B cell (primary cell): ENCODE results near the gene SGIP1. TPM values are rescaled to one million over a fixed set of nuclear protein-coding genes. Genes with fewer than 3 reads are reported as not detected.

Experiments
- ATAC-seq: fragments of 200-7000 bp; cut with Tn5 transposase; one replicate; pipeline ENCODE4 v1.10.0; 2021; ENCODE audit warnings: low read depth, mild to moderate bottlenecking, moderate number of reproducible peaks, moderate library complexity
- CTCF ChIA-PET: fragments of 350-600 bp; sonication (Branson Sonifier 250); formaldehyde crosslinking; loops from one replicate; lab custom pipeline; 2021; ENCODE audit warnings: antibody characterized with exemption, inconsistent platforms; lab: Charles Lee
- POLR2A ChIA-PET: fragments of 350-600 bp; sonication (Branson Sonifier 250); formaldehyde crosslinking; loops from one replicate; lab custom pipeline; 2021; ENCODE audit warnings: antibody characterized with exemption; lab: Charles Lee
- DNase-seq: peaks from one replicate; pipeline ENCODE4 v3.0.0; 2013
- H2AFZ ChIP-seq: 2 replicates; pipeline ENCODE4 v1.6.1; 2012; ENCODE audit warnings: mild to moderate bottlenecking, low read depth, low read length; ENCODE audit not compliant: insufficient read depth, poor library complexity, severe bottlenecking
- H3K27ac ChIP-seq, 2 donors: 1 replicate in 1 of 2; 2 replicates in 1 of 2; pipeline ENCODE4 v1.5.1; 2012 to 2013; ENCODE audit warnings: low read length in 2 of 2, mild to moderate bottlenecking in 2 of 2, moderate library complexity in 1 of 2
- H3K27me3 ChIP-seq, 4 experiments: fragments of 200-600 bp in 1 of 4; sonication (generic) in 1 of 4; replicated peaks in 1 of 4; 1 replicate in 2 of 4; 2 replicates in 2 of 4; pipeline versions ENCODE4 v1.6.1 to v1.7.0; 2013 to 2016; ENCODE audit warnings: low read length in 3 of 4, mild to moderate bottlenecking in 2 of 4, mixed read lengths in 1 of 4, moderate library complexity in 1 of 4; ENCODE audit not compliant: insufficient read depth in 4 of 4, control insufficient read depth in 3 of 4; ENCODE audit errors: control extremely low read depth in 1 of 4
- H3K36me3 ChIP-seq, 2 experiments: replicated peaks in 1 of 2; 1 replicate in 1 of 2; 2 replicates in 1 of 2; pipeline versions ENCODE4 v1.6.1 to v1.7.1; 2013; ENCODE audit warnings: low read length in 1 of 2; ENCODE audit not compliant: insufficient read depth in 2 of 2, control insufficient read depth in 1 of 2; ENCODE audit errors: control extremely low read depth in 1 of 2, extremely low read depth in 1 of 2
- H3K4me1 ChIP-seq, 2 donors: fragments of 200-600 bp in 1 of 2; sonication (generic) in 1 of 2; 1 replicate in 1 of 2; 2 replicates in 1 of 2; pipeline versions ENCODE4 v1.5.1 to v1.6.1; 2013 to 2017; ENCODE audit warnings: low read length in 2 of 2; ENCODE audit not compliant: control insufficient read depth in 2 of 2, insufficient read depth in 2 of 2
- H3K4me2 ChIP-seq: replicated peaks from 2 replicates; pipeline ENCODE3; 2012; ENCODE audit warnings: mild to moderate bottlenecking, low read depth, low read length; ENCODE audit not compliant: poor library complexity, severe bottlenecking
- H3K4me3 ChIP-seq, 5 experiments: fragments of 200-600 bp in 1 of 5; sonication (generic) in 1 of 5; 1 replicate in 3 of 5; 2 replicates in 2 of 5; pipeline versions ENCODE4 v1.5.1 to v1.7.0; 2011 to 2016; ENCODE audit warnings: low read length in 4 of 5, mild to moderate bottlenecking in 4 of 5, low read depth in 2 of 5, control low read depth in 1 of 5, moderate library complexity in 1 of 5; ENCODE audit not compliant: insufficient read depth in 1 of 5; ENCODE audit errors: control extremely low read depth in 1 of 5, extremely low read depth in 1 of 5
- H3K79me2 ChIP-seq: fragments of 200-600 bp; sonication (generic); one replicate; pipeline ENCODE4 v1.6.0; 2016; ENCODE audit warnings: low read length; ENCODE audit not compliant: control insufficient read depth, insufficient read depth
- H3K9ac ChIP-seq: fragments of 200-600 bp; sonication (generic); 2 replicates; pipeline ENCODE4 v1.6.1; 2017; ENCODE audit warnings: mild to moderate bottlenecking, low read length, moderate library complexity
- H3K9me3 ChIP-seq, 3 donors: one replicate each; pipeline versions ENCODE4 v1.6.1 to v1.7.1; 2013; ENCODE audit warnings: low read length in 2 of 3; ENCODE audit not compliant: control insufficient read depth in 2 of 3, insufficient read depth in 1 of 3; ENCODE audit errors: control extremely low read depth in 1 of 3
- H4K20me1 ChIP-seq: 2 replicates; pipeline ENCODE4 v1.6.0; 2012; ENCODE audit warnings: mild to moderate bottlenecking, low read length; ENCODE audit not compliant: insufficient read depth, control insufficient read depth, poor library complexity, severe bottlenecking
- H3K27ac Mint-ChIP-seq: one replicate; pipeline ENCODE4 v1.8.0; 2021; ENCODE audit warnings: mixed read lengths
- H3K27me3 Mint-ChIP-seq: one replicate; pipeline ENCODE4 v1.8.0; 2021; ENCODE audit warnings: mixed read lengths
- H3K4me1 Mint-ChIP-seq: one replicate; pipeline ENCODE4 v1.8.0; 2021; ENCODE audit warnings: mixed read lengths
- H3K4me3 Mint-ChIP-seq: one replicate; pipeline ENCODE4 v1.8.0; 2021; ENCODE audit warnings: mixed read lengths
- H3K9me3 Mint-ChIP-seq: one replicate; pipeline ENCODE4 v1.8.0; 2022; ENCODE audit warnings: mixed read lengths; ENCODE audit not compliant: insufficient read depth
- EZH2 ChIP-seq: IDR thresholded peaks from 2 replicates; pipeline ENCODE4 v1.6.1; 2012; ENCODE audit warnings: borderline replicate concordance, low read depth, mild to moderate bottlenecking, moderate library complexity, low read length; ENCODE audit not compliant: insufficient read depth, poor library complexity, severe bottlenecking
- WGBS: methylation state at CpG from one replicate; pipeline ENCODE4 v1.1.5; 2013; ENCODE audit warnings: missing lambda C conversion rate; ENCODE audit not compliant: insufficient coverage; 5-methylcytosine and 5-hydroxymethylcytosine counted together
- intact Hi-C: fragments of 100-400 bp; cut with micrococcal nuclease; formaldehyde crosslinking; loops from one replicate; pipeline ENCODE4 v1.10.0; 2022
- polyA plus RNA-seq: library from polyadenylated mRNA; depleted of rRNA; stranded (reverse); fragments of >200 nt; gene quantifications from 2 replicates; pipeline ENCODE4 v1.2.3, GENCODE V29; 2012
- total RNA-seq, 2 donors: library from RNA; stranded (reverse); fragments of 120-200 nt in 1 of 2; gene quantifications; 1 replicate in 1 of 2; 2 replicates in 1 of 2; pipeline versions ENCODE4 v1.2.3 to v1.2.4, GENCODE V29; 2013 to 2022
- TF ChIP-seq, protein P1 (sequence below): fragments of 200-600 bp; IDR thresholded peaks from one replicate; pipeline ENCODE4 v1.8.0; 2022; ENCODE audit warnings: antibody characterized with exemption, mild to moderate bottlenecking

SGIP1 gene
- total and polyA plus RNA-seq, 2 donors (not counting 1 experiment from before 2014, with no cell fraction given): not detected

DNA sequence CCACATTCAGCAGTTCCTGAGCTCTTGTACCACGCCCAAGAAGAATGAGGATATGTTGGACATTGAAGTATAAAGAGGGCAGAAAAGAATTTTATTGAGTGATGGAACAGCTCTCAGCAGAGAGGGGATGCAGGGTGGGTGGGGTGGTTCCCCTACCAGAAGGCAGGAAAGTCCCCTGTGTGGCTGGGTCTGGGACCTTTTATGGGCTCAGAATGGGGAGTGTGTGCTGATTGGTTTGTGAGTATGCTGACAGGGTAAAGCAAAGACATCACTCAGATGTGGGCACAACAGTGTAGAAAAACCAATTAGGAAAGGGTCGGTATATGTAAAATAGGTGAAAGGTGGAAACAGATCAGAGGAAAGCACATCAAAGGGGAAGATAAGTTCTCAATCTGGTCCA, 62.2 kb downstream of the SGIP1 start:
- Histone ChIP-seq H3K4me2 (no peak overlapping the region), H3K36me3 (no peaks in the 10 kb centered on the region), H3K4me1 (no peaks in the 10 kb centered on the region), H3K4me3 (no peak overlapping the region), H3K27me3 (peaks cover 0 to 3% (median 0%) of the 10 kb centered on the region in 4 experiments), H3K9me3 (no peaks in the 10 kb centered on the region), H2AFZ (no peak overlapping the region), H3K9ac (no peak overlapping the region), H3K27ac (no peak overlapping the region), H3K79me2 (no peaks in the 10 kb centered on the region), H4K20me1 (no peaks in the 10 kb centered on the region)
- ChIA-PET CTCF (no interaction called here), POLR2A (no interaction called here)
- Mint-ChIP-seq H3K9me3 (no peaks in the 10 kb centered on the region), H3K4me1 (no peaks in the 10 kb centered on the region), H3K4me3 (no peak overlapping the region), H3K27me3 (peaks cover 18% of the 10 kb centered on the region), H3K27ac (no peak overlapping the region)
- intact Hi-C loops: no loop called here
- ATAC-seq (no peak), DNase-seq (no peak)
- TF ChIP-seq EZH2: no peak
- TF ChIP-seq, protein P1, sequence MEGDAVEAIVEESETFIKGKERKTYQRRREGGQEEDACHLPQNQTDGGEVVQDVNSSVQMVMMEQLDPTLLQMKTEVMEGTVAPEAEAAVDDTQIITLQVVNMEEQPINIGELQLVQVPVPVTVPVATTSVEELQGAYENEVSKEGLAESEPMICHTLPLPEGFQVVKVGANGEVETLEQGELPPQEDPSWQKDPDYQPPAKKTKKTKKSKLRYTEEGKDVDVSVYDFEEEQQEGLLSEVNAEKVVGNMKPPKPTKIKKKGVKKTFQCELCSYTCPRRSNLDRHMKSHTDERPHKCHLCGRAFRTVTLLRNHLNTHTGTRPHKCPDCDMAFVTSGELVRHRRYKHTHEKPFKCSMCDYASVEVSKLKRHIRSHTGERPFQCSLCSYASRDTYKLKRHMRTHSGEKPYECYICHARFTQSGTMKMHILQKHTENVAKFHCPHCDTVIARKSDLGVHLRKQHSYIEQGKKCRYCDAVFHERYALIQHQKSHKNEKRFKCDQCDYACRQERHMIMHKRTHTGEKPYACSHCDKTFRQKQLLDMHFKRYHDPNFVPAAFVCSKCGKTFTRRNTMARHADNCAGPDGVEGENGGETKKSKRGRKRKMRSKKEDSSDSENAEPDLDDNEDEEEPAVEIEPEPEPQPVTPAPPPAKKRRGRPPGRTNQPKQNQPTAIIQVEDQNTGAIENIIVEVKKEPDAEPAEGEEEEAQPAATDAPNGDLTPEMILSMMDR: no peak
- WGBS: 88% methylated on average over 1 of the region's 2 CpGs

DNA sequence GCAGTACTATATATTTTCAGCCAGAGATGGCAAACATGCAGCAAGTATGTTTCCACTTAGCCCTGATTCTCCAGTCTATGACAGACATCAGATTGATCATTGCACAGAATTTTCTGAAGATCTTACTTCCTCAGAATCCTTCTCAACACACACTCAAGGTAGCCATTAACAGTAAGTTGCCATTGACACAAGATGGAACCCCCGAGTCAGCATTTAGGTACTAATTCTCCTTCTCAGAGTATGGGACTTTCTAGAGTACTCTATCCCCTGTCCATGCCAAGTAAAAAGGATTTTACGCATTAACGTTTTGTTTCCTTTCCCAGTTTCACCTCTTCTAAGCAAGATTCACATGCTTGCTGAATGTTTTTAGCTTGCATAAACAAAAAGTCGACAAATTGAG, 63.5 kb downstream of the SGIP1 start:
- Histone ChIP-seq H3K79me2 (no peaks in the 10 kb centered on the region), H3K4me2 (no peak overlapping the region), H4K20me1 (no peaks in the 10 kb centered on the region), H3K4me1 (no peaks in the 10 kb centered on the region), H3K4me3 (no peak overlapping the region), H2AFZ (no peak overlapping the region), H3K27me3 (peaks cover 0 to 3% (median 0%) of the 10 kb centered on the region in 4 experiments), H3K36me3 (no peaks in the 10 kb centered on the region), H3K9ac (no peak overlapping the region), H3K27ac (no peak overlapping the region), H3K9me3 (no peaks in the 10 kb centered on the region)
- DNase-seq (no peak), ATAC-seq (no peak)
- Mint-ChIP-seq H3K4me1 (no peaks in the 10 kb centered on the region), H3K4me3 (no peak overlapping the region), H3K27ac (no peak overlapping the region), H3K27me3 (peaks cover 27% of the 10 kb centered on the region), H3K9me3 (no peaks in the 10 kb centered on the region)
- POLR2A ChIA-PET: no interaction called here
- TF ChIP-seq EZH2: no peak
- TF ChIP-seq, protein P1: no peak
- 94% methylated on average over 3 of the region's 4 CpGs for WGBS
- CTCF ChIA-PET: no interaction called here
- intact Hi-C loops: no loop called here
